PC-9 (cell line): ENCODE measurements around the gene FAM118A.

ENCODE experiments used
- CTCF ChIP-seq: fragments of 200-600 bp; sonication (generic); conservative IDR thresholded peaks from 2 replicates; pipeline ENCODE4 v1.6.1; 2017; ENCODE audit warnings: mixed run types, antibody characterized with exemption, mild to moderate bottlenecking, moderate library complexity
- EZH2 ChIP-seq: fragments of 200-600 bp; sonication (generic); IDR thresholded peaks from 2 replicates; pipeline ENCODE4 v1.8.0; 2017; ENCODE audit warnings: antibody characterized with exemption, low read depth

DNA sequence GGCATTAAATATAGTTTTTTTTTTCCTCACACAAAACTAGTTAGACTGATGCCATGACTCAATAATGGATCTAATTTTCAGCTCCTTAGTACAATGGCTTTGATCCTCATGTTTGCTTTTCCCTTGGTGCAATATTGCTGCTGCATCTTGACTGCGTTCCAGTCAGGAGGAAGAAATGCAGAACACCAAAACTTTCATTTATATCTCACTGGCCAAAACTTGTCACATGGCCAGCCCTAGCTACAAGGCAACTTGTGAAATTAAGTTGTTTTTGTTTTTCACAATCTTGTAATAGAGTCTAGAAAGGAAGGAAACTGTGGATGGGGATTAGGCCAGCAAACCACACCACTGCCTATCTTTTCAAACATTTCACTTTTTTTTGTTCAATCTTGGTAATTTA, 67.0 kb downstream of the FAM118A start:
- TF ChIP-seq CTCF (no peak), EZH2 (no peak)
